ENCODE data around the gene CISTR.

DNA sequence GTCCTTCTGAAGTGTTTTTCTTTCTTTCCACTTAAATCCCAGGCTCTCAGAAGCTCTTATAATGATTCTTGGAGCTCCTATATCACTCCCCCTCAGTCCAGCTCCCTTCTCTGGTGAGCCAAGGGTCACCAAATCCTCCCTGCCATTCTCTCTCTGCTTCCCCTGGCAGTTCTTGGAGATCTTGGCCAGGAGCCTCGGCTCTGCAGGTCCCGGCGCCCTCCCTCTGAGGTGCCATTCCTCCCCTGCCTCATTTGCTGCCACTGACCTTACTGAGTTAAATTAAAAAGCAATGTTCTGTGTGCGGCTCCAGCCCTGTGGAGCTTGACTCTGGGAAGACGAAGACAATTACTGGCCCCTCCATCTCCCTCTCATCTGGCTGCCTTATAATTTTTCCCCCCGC, 7.0 kb downstream of the CISTR start:
- TF ChIP-seq, protein P1, sequence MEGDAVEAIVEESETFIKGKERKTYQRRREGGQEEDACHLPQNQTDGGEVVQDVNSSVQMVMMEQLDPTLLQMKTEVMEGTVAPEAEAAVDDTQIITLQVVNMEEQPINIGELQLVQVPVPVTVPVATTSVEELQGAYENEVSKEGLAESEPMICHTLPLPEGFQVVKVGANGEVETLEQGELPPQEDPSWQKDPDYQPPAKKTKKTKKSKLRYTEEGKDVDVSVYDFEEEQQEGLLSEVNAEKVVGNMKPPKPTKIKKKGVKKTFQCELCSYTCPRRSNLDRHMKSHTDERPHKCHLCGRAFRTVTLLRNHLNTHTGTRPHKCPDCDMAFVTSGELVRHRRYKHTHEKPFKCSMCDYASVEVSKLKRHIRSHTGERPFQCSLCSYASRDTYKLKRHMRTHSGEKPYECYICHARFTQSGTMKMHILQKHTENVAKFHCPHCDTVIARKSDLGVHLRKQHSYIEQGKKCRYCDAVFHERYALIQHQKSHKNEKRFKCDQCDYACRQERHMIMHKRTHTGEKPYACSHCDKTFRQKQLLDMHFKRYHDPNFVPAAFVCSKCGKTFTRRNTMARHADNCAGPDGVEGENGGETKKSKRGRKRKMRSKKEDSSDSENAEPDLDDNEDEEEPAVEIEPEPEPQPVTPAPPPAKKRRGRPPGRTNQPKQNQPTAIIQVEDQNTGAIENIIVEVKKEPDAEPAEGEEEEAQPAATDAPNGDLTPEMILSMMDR (conservative IDR thresholded peaks at IDR 0.05; ENCODE audit: low read depth in 2 of 2), result no peak
- TF ChIP-seq EZH2 (IDR thresholded peaks at IDR 0.05; ENCODE audit: low read depth, unreplicated experiment), result peak; percentile 18
- TF ChIP-seq STAT1 (IDR thresholded peaks at IDR 0.05; ENCODE audit: unreplicated experiment), result no peak
- TF ChIP-seq, protein P2, sequence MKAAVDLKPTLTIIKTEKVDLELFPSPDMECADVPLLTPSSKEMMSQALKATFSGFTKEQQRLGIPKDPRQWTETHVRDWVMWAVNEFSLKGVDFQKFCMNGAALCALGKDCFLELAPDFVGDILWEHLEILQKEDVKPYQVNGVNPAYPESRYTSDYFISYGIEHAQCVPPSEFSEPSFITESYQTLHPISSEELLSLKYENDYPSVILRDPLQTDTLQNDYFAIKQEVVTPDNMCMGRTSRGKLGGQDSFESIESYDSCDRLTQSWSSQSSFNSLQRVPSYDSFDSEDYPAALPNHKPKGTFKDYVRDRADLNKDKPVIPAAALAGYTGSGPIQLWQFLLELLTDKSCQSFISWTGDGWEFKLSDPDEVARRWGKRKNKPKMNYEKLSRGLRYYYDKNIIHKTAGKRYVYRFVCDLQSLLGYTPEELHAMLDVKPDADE (IDR thresholded peaks at IDR 0.05), result no peak
- no peak for TF ChIP-seq POLR2AphosphoS5 (IDR thresholded peaks at IDR 0.05; ENCODE audit: low read depth)
- TF ChIP-seq ZNF114 (CRISPR knock-in tag; IDR thresholded peaks at IDR 0.05), result no peak
- TF ChIP-seq JUNB (IDR thresholded peaks at IDR 0.05; ENCODE audit: unreplicated experiment), result no peak
- TF ChIP-seq CREB1 (CRISPR knock-in tag; IDR thresholded peaks at IDR 0.05; ENCODE audit: low read depth), result no peak
- TF ChIP-seq, protein P3, sequence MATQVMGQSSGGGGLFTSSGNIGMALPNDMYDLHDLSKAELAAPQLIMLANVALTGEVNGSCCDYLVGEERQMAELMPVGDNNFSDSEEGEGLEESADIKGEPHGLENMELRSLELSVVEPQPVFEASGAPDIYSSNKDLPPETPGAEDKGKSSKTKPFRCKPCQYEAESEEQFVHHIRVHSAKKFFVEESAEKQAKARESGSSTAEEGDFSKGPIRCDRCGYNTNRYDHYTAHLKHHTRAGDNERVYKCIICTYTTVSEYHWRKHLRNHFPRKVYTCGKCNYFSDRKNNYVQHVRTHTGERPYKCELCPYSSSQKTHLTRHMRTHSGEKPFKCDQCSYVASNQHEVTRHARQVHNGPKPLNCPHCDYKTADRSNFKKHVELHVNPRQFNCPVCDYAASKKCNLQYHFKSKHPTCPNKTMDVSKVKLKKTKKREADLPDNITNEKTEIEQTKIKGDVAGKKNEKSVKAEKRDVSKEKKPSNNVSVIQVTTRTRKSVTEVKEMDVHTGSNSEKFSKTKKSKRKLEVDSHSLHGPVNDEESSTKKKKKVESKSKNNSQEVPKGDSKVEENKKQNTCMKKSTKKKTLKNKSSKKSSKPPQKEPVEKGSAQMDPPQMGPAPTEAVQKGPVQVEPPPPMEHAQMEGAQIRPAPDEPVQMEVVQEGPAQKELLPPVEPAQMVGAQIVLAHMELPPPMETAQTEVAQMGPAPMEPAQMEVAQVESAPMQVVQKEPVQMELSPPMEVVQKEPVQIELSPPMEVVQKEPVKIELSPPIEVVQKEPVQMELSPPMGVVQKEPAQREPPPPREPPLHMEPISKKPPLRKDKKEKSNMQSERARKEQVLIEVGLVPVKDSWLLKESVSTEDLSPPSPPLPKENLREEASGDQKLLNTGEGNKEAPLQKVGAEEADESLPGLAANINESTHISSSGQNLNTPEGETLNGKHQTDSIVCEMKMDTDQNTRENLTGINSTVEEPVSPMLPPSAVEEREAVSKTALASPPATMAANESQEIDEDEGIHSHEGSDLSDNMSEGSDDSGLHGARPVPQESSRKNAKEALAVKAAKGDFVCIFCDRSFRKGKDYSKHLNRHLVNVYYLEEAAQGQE (IDR thresholded peaks at IDR 0.05; ENCODE audit: unreplicated experiment), result no peak
- TF ChIP-seq EZH2phosphoT487 (IDR thresholded peaks at IDR 0.05; ENCODE audit: unreplicated experiment), result no peak
- TF ChIP-seq ZNF331 (CRISPR knock-in tag; IDR thresholded peaks at IDR 0.05; ENCODE audit: low read depth), result no peak
- TF ChIP-seq NANOG (IDR thresholded peaks at IDR 0.05; ENCODE audit: borderline replicate concordance), result no peak

Measured in GM23338 (cell line).